Activated B cell treated with CpG ODN at 0.5 μM for 24 hours (primary cell): ENCODE data around the gene OR10V1. TPM values are rescaled to one million over a fixed set of nuclear protein-coding genes. Genes with fewer than 3 reads are reported as not detected.

Experiments
- ATAC-seq: fragments of 200-7000 bp; cut with Tn5 transposase; one replicate; pipeline ENCODE4 v1.10.0; 2021; ENCODE audit warnings: low read depth, mild to moderate bottlenecking, moderate library complexity
- CTCF ChIA-PET: fragments of 350-600 bp; sonication (Branson Sonifier 250); formaldehyde crosslinking; loops from one replicate; lab custom pipeline; 2021; ENCODE audit warnings: antibody characterized with exemption; lab: Charles Lee
- POLR2A ChIA-PET: fragments of 350-600 bp; sonication (Branson Sonifier 250); formaldehyde crosslinking; loops from one replicate; lab custom pipeline; 2021; ENCODE audit warnings: antibody characterized with exemption; lab: Charles Lee
- DNase-seq: peaks from one replicate; pipeline ENCODE4 v3.0.0; 2022
- H3K27ac Mint-ChIP-seq: one replicate; pipeline ENCODE4 v1.8.0; 2020; ENCODE audit warnings: mixed read lengths
- H3K27me3 Mint-ChIP-seq: one replicate; pipeline ENCODE4 v1.8.0; 2021; ENCODE audit warnings: mixed read lengths
- H3K36me3 Mint-ChIP-seq: one replicate; pipeline ENCODE4 v1.8.0; 2021; ENCODE audit warnings: low read depth, mixed read lengths
- H3K4me1 Mint-ChIP-seq: one replicate; pipeline ENCODE4 v1.8.0; 2021; ENCODE audit warnings: mixed read lengths
- H3K4me3 Mint-ChIP-seq: one replicate; pipeline ENCODE4 v1.8.0; 2020; ENCODE audit warnings: mild to moderate bottlenecking, mixed read lengths
- H3K9me3 Mint-ChIP-seq: one replicate; pipeline ENCODE4 v1.8.0; 2020; ENCODE audit warnings: mixed read lengths
- intact Hi-C: fragments of 100-400 bp; cut with micrococcal nuclease; formaldehyde crosslinking; loops from one replicate; pipeline ENCODE4 v1.15.1; 2024
- total RNA-seq: library from RNA; stranded (reverse); gene quantifications from 2 replicates; pipeline ENCODE4 v1.2.3, GENCODE V29; 2022
- TF ChIP-seq, protein P1 (sequence below): fragments of 200-600 bp; IDR thresholded peaks from one replicate; pipeline ENCODE4 v1.8.0; 2022; ENCODE audit warnings: antibody characterized with exemption, mild to moderate bottlenecking

The OR10V1 gene
- total RNA-seq, 1 donor from 2014 or later: not detected

DNA sequence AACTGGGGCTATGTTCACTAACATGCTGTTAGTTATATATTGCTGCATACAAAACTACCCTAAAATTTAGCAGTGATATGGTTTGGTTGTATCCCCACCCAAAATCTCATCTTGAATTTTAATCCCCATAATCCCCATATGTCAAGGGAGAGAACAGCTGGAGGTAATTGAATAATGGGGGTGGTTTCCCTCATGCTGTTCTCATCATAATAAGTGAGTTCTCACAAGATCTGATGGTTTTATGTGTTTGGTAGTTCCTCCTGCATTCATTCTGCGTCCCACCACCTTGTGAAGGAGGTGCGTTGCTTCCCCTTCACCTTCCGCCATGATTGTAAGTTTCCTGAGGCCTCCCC, 34.9 kb downstream of the OR10V1 start:
- no peaks in the 10 kb centered on the region for H3K4me1 Mint-ChIP-seq
- ATAC-seq (no peak), DNase-seq (no peak)
- no peak overlapping the region for H3K27ac Mint-ChIP-seq
- TF ChIP-seq, protein P1, sequence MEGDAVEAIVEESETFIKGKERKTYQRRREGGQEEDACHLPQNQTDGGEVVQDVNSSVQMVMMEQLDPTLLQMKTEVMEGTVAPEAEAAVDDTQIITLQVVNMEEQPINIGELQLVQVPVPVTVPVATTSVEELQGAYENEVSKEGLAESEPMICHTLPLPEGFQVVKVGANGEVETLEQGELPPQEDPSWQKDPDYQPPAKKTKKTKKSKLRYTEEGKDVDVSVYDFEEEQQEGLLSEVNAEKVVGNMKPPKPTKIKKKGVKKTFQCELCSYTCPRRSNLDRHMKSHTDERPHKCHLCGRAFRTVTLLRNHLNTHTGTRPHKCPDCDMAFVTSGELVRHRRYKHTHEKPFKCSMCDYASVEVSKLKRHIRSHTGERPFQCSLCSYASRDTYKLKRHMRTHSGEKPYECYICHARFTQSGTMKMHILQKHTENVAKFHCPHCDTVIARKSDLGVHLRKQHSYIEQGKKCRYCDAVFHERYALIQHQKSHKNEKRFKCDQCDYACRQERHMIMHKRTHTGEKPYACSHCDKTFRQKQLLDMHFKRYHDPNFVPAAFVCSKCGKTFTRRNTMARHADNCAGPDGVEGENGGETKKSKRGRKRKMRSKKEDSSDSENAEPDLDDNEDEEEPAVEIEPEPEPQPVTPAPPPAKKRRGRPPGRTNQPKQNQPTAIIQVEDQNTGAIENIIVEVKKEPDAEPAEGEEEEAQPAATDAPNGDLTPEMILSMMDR: no peak
- H3K36me3 Mint-ChIP-seq: no peaks in the 10 kb centered on the region
- no peaks in the 10 kb centered on the region for H3K9me3 Mint-ChIP-seq
- peaks cover 4% of the 10 kb centered on the region for H3K27me3 Mint-ChIP-seq
- intact Hi-C loops: no loop called here
- ChIA-PET CTCF (interaction anchor here (2.5 kb wide), 1 partner anchor 141 kb away, joined by 19 read pairs; no protein-coding TSS in a partner anchor), POLR2A (interaction anchor here (1.5 kb wide), 1 partner anchor 10 kb away, joined by 5 read pairs; the partner anchor contains the start of gene PATL1)
- H3K4me3 Mint-ChIP-seq: no peak overlapping the region

DNA sequence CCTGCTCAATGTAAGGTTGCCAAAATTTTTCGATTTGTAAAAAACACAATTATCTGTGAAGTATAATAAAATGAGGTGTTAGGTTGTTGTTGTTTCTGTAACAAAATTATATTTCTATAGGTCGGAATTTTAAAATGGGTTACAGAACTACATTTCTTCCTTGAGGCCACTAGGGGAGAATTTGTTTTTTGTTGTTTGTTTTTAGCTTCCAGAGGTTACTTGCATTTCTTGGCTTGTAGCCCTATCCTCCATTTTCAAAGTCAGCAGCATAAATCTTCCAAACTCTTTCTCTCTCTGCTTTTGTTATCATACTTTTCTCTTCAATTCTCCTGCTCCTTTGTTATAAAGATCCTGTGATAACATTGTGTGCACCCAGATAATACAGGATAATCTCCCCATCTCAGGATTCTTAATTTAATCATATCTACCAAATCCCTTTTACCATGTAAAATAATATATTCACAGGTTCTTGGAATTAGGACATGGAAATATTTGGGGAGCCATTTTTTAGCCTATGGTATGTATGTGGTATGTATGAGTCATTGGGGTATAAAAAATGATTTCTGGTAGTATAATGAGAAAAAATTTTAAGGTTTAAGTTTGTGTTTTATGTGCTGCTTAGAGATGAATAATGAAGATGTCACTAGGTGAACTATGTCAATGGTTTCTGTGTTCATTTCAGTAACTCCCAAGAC, 35.4 kb downstream of the OR10V1 start:
- TF ChIP-seq, protein P1: no peak
- Mint-ChIP-seq H3K4me3 (no peak overlapping the region), H3K4me1 (no peaks in the 10 kb centered on the region), H3K27me3 (peaks cover 4% of the 10 kb centered on the region), H3K36me3 (no peaks in the 10 kb centered on the region), H3K27ac (no peak overlapping the region), H3K9me3 (no peaks in the 10 kb centered on the region)
- DNase-seq (no peak), ATAC-seq (no peak)
- intact Hi-C loops: no loop called here
- CTCF ChIA-PET: no interaction called here
- POLR2A ChIA-PET: interaction anchor here (1.5 kb wide), 1 partner anchor 9 kb away, joined by 5 read pairs; the partner anchor contains the start of gene PATL1

DNA sequence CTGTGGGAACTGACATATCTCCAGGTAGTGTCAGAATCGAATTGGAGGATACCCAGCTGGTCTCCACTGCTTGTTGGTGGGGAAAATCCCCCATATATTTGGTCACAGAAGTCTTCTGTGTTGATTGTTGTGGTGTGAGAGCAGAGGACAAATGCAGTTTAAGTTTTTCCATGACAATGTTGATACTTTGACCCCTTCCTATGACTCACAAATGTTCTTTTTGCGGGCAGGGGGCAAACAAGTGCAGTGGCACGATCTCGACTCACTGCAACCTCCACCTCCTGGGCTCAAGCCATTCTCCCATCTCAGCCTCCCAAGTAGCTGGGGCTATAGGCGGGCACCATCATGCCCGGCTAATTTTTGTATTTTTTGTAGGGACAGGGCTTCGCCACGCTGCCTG, 37.4 kb downstream of the OR10V1 start:
- H3K9me3 Mint-ChIP-seq: no peaks in the 10 kb centered on the region
- no peak overlapping the region for H3K27ac Mint-ChIP-seq
- no peaks in the 10 kb centered on the region for H3K4me1 Mint-ChIP-seq
- no peak for ATAC-seq
- no peak for DNase-seq
- H3K4me3 Mint-ChIP-seq: no peak overlapping the region
- CTCF ChIA-PET: no interaction called here
- intact Hi-C loops: no loop called here
- no peaks in the 10 kb centered on the region for H3K36me3 Mint-ChIP-seq
- POLR2A ChIA-PET: no interaction called here
- TF ChIP-seq, protein P1: no peak
- peaks cover 2% of the 10 kb centered on the region for H3K27me3 Mint-ChIP-seq

DNA sequence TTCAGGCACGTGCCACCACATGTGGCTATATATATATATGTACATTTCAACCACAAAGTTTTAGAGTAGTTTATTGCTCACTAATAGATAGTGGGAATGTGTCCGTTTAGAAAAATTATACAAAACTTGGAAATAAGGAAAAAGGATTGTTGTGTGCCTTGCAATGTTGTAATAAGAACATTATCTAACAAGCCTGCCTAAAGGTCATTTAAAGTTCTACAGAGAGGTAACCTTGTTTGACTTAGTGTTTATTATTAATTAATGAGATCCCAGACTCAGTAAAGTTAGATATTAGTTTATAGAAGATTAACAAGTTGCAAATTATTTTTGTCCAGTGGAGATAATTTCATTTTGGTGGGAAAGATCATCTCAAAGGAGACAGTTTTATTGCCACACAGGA, 39.4 kb downstream of the OR10V1 start:
- H3K4me3 Mint-ChIP-seq: no peak overlapping the region
- POLR2A ChIA-PET: no interaction called here

DNA sequence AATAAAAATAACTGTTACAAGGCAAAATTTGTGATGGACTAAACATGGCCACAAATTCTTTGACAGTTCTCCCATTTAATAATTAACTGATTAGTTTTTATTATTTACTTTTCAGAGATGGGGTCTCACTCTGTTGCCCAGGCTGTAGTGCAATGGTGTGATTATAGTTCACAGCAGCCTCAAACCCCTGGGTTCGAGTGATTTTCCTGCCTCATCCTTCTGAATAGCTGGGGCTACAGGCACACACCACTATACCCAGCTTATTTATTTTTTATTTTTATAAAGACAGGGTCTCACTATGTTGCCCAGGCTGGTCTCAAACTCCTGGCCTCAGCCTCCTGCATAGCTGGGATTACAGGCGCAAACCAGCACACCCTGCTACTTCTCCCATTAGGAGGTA, 40.4 kb downstream of the OR10V1 start:
- no peak for DNase-seq
- TF ChIP-seq, protein P1: no peak
- no peaks in the 10 kb centered on the region for H3K9me3 Mint-ChIP-seq
- ChIA-PET POLR2A (no interaction called here), CTCF (no interaction called here)
- ATAC-seq: no peak
- H3K4me3 Mint-ChIP-seq: no peak overlapping the region
- no peaks in the 10 kb centered on the region for H3K27me3 Mint-ChIP-seq
- peaks cover 4% of the 10 kb centered on the region for H3K36me3 Mint-ChIP-seq
- intact Hi-C loops: no loop called here
- no peak overlapping the region for H3K27ac Mint-ChIP-seq
- H3K4me1 Mint-ChIP-seq: peaks cover 10% of the 10 kb centered on the region

More for the DNA sequence above, 39.4 kb downstream of the OR10V1 start:
- DNase-seq (no peak), ATAC-seq (no peak)
- H3K27me3 Mint-ChIP-seq: no peaks in the 10 kb centered on the region
- TF ChIP-seq, protein P1: no peak
- H3K36me3 Mint-ChIP-seq: peaks cover 1% of the 10 kb centered on the region
- H3K4me1 Mint-ChIP-seq: peaks cover 10% of the 10 kb centered on the region
- H3K27ac Mint-ChIP-seq: no peak overlapping the region
- CTCF ChIA-PET: no interaction called here
- intact Hi-C loops: no loop called here
- H3K9me3 Mint-ChIP-seq: no peaks in the 10 kb centered on the region
